Right lobe of liver (tissue), 4 donors: ENCODE results near the gene SIGLEC10.
"Not testable (repeated sequence)": the region's sequence is repeated elsewhere in the genome, so short reads cannot be mapped to it uniquely, and the experiment has no call there.

Source experiments
- POLR2A ChIP-seq: fragments of 450-650 bp; IDR thresholded peaks from one replicate; pipeline ENCODE4 v1.6.1; 2017; ENCODE audit warnings: antibody characterized with exemption, mild to moderate bottlenecking
- TF ChIP-seq, protein P1 (sequence below), 4 donors: fragments of 200-600 bp in 3 of 4; fragments of 450-650 bp in 1 of 4; IDR thresholded peaks; one replicate each; pipeline versions ENCODE4 v1.5.1 to v1.8.0; 2016 to 2022; ENCODE audit warnings: antibody characterized with exemption in 4 of 4, mild to moderate bottlenecking in 2 of 4
- donor health status: DM: no; HTN: no; CAD: no.
- donor health status: DM: no; HTN: no; CAD: no.
- donor health status: DM: no; HTN: yes; CAD: no.

DNA sequence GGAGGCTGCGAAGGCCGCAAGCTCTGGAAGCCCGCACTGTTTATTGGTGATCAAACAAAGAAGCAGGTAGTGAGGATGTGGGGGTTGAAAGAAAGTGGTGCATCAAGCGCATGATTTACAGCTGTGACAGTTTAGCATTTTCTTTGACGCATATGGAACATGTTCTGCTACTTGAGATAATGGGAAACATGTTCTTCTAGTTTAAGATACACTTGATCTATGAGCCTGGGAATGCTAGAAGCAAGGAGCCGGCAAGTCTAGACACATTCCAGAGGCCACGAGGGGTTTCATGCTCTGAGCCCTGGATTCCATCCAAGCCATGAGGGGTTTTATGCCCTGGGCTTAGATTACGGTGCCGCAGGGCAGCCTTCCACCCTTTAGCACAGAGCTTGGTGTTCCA is 20.0 kb downstream of the SIGLEC10 start:
- TF ChIP-seq, protein P1, sequence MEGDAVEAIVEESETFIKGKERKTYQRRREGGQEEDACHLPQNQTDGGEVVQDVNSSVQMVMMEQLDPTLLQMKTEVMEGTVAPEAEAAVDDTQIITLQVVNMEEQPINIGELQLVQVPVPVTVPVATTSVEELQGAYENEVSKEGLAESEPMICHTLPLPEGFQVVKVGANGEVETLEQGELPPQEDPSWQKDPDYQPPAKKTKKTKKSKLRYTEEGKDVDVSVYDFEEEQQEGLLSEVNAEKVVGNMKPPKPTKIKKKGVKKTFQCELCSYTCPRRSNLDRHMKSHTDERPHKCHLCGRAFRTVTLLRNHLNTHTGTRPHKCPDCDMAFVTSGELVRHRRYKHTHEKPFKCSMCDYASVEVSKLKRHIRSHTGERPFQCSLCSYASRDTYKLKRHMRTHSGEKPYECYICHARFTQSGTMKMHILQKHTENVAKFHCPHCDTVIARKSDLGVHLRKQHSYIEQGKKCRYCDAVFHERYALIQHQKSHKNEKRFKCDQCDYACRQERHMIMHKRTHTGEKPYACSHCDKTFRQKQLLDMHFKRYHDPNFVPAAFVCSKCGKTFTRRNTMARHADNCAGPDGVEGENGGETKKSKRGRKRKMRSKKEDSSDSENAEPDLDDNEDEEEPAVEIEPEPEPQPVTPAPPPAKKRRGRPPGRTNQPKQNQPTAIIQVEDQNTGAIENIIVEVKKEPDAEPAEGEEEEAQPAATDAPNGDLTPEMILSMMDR (IDR thresholded peaks at IDR 0.05), result not testable (repeated sequence)
- TF ChIP-seq POLR2A, result not testable (repeated sequence)
